Suppressor macrophage treated with lipopolysaccharide for 1 hour (primary cell): ENCODE measurements around the gene MED27.

Experiments used
- DNase-seq, 3 donors: peaks; one replicate each; pipeline ENCODE4 v3.0.0-alpha.2; 2020 to 2022

MED27 gene

DNA sequence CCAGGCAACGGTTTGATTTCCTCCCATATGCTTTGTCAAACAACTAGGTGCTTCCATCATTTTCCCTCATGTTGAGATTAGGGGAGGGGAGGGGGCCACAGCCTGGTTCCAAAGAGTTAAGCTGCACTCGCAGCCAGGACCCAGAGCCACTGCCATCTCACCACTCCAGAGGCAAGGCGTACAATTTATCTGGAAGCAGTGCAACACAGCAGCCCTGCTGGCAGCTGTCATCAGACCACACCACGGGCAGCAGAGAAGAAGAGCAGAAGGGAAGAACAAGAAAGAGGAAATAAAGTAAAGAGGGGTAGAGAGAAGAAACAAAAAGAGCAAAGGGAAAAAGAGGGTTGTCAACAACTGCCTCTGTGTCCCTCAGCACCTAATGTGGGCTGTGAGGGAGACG, 38.9 kb downstream of the MED27 start:
- DNase-seq, result no peak

DNA sequence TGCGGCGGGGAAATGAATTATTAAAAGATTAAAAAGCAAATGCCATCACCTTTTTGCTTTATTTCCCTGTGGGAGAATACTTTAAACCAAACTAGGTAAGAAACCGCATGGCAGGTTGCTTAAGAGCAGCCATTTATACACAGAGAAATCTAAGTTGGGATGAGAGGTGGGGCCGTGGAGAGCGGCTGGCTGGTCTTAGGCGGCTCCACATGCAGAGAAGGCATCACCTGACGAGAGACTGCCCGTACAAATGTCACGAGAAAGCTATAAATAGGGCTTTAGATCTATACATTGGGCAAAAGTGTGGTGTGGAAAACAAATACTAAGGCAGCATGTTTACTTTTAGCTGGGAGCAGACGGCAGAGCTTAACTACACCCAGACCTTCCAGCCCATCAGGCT, 39.4 kb downstream of the MED27 start:
- no peak for DNase-seq

DNA sequence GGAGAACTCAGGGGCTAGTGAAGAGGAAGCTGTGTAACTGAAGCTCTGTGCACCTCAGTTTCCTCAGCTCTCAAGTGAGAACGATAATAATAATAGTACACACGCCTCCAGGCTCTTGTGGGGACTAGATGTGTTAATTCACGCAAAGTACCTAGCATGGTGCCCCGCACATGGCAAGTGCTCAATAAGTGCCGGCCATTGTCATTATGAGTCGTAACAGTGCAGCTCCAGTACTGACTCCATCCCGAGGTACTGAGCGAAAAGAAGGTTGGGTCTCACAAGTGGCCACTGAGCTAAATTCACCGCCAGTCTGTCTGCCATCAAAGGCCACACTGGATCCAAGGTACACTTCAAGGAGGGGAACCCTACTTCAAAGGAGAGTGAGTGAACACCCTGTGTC, 40.4 kb downstream of the MED27 start:
- no peak for DNase-seq

DNA sequence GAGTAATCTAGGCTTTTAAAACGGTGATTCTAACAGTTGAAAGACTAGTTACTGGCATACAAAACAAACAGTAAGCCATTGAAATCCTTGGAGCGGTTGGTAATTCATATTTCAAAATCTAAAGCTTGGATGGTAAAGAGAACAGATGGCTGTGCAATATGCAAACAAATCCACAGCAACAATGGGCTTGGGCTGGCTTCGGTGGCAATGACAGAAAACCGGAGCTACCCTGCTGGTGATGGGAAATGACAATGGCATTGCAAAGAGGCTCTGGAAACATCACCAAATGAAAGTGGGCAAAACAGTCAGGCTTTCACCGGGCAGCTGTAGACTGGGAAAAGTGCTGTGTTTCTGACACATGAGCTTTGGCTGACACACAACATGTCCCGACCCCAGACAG, 42.2 kb downstream of the MED27 start:
- no peak for DNase-seq

DNA sequence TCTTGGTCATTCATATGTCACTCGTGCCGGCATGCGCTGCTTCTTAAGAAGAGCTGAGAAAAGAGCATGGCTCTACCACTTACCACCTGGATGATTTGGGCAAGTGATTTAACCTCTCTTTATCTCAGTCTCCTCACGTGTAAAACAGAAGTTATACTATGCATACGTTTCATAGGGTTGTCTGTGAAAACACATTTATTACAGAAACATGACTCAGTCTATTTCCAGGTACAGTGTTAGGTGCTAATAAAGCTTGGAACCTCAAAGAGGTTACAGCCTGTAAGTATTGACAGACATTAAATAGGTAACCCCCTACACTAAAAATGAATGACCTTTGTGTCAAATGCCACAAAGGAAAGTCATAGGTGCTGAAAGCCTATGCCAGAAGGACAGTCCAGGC, 43.1 kb downstream of the MED27 start:
- no peak for DNase-seq

DNA sequence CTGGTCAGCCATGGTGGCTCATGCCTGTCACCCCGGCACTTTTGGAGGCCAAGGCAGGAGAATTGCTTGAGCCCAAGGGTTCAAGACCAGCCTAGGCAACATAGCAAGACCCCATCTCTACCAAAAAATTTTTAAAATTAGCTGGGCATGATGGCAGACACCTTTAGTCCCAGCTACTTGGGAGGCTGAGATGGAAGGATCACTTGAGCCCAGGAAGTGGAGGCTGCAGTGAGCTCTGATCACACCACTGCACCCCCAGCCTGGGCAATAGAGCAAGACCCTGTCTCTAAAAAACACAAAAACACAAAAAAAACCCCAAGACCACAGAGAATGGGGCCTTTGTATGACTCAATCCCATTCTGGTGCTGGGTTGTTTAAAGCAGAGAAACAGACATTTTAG, 44.0 kb downstream of the MED27 start:
- DNase-seq, result no peak

DNA sequence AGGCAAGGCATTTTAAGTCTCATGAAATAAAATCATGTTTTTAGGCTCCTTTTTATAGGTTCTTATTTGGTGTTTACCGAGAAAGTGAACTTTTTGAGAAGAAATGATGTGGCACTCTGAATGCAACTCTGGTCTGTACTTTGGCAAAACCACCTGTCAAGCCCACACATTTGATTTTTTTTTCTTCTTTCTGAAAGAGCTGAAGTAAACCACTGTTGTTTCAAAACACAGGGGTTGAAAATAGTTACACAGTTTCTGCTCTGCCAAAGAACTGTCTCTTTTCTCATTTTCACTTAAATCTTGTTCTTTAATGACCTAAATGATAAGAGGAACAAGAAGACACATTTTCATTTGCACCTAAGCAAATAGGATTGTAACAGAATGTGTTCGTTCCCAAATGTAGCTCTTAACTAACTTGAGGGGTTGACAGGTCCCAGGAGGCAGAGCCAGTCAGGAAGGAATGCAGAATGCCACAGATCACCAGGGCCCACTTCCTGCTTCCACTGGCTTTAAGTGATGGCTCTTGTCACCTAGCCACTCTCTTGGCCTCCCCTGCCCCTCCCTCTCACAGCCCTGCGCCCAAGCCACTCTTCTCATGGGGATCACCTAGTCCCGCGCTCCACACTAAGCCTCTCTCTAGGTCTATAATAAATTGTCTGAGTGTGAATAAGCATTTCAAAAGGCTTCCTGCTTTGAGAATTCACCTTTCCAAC, 47.3 kb downstream of the MED27 start:
- DNase-seq, result no peak

DNA sequence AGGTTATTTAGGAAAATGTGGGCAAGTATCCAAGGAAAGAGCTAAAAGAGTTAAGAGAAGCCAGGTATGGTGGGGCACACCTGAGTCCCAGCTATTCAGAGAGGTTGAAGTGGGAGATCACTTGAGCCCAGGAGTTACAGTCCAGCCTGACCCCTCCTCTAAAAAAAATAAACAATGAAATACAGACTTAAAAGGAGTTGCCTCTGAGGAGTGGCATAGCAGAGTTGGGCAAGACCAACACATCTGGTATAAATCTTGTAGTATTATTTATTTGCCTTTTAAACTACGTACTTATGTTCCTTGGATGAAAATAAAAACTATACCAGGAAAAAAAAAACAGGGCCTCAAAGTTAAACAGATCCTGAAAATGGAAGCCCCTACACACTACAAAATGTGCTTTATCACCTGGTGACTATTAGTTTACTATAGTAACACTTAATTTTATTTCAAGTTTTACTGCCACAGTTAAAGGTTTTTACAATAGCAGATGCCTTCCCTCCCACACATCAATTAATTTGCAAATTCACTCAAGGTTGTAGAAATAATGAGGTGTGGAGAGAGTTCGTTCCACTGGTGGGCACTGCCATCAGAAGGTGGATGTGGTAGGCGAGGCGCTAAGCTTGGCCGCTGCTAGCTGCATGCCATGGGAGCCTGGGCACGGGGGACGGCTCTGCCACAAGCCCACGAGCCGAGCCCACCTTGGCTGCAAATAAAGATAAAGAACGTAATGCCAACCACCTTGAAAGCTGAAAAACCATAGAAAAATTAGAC, 48.0 kb downstream of the MED27 start:
- no peak for DNase-seq

DNA sequence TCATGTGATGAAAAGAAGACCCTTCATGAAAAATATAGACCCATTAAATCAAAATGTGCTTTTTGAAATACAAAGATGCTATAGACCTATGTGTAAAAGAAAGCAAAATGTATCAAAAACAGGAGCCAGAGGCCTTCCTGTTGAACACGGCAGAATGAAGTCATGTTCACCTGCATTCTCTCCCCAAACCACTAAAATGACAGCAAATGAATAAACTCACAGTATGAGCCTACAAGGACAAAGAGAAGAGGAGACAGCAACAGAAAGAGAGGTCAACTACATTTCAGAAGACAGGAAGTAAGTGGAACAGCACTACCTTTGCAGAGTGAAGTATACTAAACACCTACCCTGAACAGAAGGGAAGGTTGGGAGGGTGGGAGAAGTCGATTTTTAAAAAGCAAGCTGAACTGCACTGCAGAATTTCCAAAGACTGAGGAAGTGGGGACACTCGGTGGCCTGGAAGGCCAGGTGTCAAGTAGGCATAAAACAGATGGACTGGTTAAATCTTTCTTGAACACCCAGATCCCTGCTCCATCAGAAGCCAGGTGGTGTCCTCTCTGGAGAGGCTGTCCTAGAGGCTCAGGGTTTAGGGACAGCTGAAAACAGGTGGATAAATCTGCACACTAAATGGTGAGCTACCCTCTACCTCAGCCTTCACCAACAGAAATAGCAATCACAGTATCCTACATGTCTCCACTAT, 48.9 kb downstream of the MED27 start:
- no peak for DNase-seq

DNA sequence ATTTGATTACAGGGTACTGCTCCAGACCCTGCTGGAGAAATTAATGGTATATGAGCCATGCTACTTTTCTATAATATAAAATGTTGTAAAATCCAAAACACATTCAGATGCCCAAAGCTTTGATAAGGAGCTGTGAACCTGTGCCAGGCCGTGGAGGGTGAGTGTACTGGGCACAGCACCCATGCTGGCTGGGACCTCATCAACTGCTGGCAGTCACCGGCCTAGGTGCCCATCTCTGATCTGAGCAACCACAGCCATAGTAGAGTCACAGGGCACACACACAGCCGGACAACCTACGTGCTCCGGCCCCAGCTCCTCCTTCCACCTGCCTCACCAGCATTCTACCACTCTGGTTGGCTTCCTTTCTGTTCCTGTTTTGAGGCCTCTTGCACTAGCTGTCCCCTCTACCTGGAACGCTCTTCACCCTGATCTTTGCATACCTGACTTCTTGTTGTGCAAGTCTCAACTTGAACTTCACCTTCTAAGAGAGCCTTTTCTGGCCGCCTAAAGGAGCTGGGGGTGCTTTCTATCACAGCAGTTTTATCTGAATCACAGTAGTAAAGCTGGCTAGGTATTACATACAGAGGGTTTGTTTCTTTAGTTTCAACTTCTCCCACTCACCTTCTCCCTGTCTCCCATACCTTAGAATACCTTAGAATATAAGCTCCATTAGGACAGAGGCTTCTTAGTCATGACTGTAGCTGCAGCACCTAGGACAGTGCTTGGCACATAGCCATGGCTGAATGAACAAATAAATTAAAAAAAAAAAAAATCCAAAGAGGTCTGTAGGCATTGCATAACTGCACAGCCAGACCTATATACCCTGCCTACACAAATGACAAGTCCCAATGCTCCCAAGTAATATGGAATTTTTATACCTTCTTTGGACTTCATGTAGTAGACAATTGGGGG, 51.7 kb downstream of the MED27 start:
- no peak for DNase-seq

DNA sequence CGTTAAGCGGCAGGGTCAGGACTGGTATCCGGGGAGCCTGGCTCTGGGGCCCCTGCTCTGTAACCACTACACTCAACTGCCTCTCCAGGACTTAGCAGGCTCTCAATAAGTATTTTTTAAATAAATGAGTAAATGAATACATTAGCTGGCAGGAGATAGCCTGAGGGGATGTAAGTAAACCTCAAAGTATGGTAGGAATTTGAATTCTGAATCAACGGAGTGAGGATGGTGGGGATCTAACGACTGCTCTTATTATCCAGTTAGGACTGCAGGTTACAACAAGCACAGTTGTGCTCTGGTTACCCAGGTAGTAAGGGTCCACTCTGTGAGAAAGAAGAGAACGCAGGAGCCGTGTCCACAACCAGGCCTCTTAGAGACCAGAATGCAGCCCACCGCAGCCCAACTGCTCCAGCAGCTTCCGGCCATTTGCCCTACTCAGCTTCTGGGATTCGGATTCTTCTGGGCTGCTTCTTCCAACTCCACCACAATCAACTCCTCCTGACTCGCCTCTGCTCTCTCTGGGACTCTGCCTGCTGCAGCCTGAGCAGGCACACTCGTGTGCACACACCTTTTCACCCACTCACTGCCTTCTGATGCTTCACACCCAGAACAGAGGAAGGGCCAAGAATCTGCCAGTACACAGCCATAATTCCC, 52.6 kb downstream of the MED27 start:
- DNase-seq, result no peak

DNA sequence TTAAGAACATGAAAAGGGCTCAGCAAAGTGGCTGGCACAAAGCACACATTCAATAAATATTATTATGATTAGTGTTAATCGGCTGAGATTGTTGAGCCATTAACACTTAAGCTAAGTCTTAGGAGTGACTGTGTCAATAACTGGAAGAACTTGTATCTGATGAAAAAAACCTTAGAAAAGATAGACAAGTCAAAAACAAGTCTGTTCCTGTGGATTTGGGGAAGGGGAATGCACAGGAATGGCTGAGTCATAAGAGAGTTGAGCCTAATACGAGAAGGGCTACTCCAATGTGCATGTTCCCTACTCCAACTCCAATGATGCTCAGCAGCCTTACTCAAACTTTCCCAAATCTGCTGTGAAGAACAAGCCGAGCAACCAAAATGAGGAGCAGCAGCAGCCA, 53.9 kb downstream of the MED27 start:
- no peak for DNase-seq

DNA sequence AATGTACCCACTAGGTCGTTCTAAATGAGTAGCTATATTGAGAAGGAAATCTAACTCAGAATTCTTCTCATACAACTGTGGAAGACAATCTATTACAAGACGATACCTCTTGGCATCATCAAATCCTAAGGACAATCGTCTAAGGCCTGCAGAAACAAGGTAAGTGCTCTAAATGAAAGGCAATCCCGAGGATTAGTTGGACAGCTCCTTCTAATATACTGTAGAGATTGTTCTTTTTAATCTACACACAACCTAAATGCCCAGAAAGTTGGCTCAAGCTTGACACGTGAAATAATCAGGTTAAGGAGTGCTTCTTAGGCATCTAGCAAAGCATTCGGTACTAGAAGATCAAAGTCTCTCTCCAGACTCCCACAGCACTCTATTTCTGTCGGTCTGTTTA, 55.1 kb downstream of the MED27 start:
- no peak for DNase-seq

DNA sequence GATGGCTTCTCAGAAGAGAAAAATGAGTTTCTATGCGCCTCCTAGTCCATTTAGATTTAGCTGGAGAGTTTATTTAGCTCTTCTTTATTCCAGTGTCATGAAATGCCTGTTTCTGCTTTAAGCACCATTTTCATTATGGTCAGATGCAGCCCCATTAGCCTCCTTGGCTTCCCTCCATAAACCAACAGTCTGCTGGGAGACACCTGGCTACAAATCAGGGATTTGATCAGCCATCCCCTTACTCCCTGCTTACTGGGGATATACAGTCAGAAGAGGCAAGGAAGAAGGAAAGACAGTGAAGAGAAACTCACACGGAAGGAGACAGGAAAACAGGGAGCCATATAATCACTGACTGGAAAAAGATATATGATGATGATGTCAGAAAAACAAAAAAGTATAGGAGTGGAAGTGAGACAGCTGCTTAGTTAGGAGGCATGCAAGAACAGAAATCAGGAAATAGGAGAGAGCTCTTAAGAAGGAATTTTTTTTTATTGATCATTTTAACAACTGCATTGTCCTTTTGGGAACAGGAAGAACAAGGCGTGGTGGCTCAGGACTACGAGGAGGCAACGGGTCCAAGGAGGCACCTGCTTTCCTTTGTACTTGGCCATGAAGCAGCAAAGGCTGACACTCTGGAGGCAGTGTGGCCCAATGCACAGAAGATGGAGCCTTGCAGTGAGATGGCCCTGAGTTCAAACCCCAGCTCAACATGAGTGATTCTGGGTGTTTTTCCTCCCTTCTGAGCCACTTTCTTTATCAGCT, 56.1 kb downstream of the MED27 start:
- no peak for DNase-seq

DNA sequence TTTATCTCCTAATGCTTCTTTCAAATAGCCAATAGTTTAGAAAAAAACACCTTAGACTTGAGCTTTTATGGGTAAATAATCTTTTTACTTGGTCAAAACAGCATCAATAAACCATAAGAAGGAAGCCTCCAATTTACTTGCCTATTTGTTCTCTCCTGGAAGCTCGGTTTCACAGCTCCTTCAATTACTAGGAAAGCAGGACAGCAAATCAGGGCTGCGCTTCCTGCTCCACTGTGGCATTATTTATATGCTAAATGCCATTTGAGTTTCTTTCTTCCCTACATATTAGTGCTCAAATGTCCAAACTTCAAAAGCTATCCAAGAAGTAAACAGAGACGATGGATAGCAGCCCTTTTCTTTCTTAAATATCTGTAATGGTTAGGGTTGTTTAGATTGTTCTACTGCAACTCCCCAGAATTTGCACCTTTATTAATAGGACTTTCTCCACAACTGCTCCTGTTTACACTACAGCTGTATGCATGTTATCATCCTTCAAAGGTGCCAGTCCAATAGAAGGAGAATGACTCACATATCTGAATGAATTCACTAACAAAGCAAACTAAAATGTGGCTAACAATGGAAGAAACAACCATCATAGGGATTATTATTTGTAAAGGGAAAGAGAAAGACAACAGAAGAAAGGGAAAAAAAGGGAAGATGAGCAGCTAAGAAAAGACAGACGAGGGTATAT, 58.7 kb downstream of the MED27 start:
- no peak for DNase-seq

DNA sequence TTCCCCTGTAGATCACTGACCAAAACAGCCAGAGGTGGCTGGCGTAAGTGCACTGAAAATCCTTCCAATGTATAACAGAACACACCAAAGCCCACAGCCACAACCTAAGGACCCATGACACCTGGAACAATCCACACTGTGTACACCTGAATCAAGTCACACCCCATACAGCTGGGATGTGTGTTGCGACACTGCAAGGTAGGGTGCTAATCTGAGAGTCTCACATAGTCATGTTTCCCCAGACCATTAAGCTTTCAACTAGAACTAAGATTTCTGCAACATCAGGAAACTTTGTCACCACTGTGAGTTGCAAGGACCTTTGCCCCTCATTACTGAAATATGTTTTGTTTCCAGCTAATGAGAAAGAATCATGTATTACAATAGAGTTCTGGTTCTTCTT, 59.4 kb downstream of the MED27 start:
- peak in 1 of 3 donors; percentile 16 for DNase-seq

DNA sequence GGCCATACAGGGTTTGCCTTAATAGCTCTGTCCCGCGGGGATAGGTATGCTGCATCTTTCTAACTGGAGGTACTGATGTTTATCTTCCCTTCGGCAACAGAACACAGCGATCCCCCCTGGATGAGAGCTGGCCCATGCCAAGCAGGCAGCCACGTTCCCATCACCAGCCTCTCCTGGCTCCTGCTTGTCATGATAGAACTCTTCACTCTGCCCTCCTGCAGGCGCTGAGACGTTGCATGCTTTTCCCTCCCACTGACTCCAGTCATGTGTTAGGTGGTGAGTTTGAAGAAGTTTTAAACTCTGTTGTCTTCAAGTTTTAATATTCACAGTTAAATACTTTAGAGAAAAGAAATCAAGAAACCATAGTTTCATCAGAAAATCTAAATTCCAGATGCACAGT, 60.0 kb downstream of the MED27 start:
- no peak for DNase-seq

DNA sequence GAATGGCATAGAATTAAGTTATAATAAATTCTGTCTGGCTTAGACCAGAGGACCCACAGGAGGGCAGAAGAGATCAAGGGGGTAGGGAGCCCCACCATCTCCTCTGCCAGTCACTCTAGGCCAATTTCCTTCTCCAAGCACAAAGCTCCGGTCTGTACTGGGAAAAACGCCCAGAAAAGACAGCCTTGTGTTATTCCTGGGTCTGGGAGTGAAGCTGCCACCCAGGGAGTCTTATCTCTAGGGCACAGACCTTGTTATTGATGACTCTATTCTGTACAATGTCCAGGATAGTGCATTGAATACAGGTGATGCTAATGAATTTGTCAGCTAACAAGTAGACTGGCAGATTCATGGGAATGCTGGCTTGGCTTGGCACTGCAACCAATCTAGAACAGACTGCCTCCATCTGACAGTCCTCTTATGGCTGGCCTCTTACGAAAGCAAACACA, 60.7 kb downstream of the MED27 start:
- no peak for DNase-seq

DNA sequence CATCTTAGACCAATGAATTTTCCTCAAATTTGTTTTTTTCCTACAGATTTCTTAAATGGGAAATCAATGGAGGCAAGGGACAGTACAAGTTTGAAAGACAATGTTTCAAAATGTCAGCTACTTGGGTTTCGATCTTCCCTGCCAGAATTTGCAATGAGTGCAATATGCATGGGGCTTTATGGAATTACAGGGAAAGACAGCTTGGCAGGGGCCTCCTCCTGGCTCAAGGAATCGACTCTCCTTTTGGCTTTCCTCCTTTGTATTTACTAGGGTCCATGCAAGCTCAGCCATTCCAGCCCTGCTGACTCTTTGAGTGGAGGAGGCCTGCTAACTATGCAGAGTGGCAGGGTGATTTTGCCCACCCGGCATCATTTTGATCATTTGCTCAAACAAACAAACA, 63.2 kb downstream of the MED27 start:
- no peak for DNase-seq

DNA sequence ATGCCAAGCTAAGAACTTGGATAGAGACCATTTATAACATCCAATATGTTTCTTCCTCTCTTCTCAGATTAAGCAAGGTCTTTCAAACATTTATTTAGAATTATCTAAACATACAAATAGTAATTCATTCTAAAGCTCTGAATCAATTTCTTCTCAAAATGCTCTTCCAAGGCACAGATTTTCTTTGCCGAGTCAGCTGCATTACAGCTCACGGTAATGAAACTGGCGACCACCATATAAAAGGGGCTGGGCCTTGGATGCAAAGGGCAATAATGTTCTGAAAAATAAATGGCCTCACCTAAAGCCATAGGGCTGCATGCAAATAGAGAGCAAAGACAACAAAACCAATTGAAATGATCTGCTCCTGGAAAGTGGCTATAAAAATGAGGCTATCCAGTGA, 63.8 kb downstream of the MED27 start:
- no peak for DNase-seq

DNA sequence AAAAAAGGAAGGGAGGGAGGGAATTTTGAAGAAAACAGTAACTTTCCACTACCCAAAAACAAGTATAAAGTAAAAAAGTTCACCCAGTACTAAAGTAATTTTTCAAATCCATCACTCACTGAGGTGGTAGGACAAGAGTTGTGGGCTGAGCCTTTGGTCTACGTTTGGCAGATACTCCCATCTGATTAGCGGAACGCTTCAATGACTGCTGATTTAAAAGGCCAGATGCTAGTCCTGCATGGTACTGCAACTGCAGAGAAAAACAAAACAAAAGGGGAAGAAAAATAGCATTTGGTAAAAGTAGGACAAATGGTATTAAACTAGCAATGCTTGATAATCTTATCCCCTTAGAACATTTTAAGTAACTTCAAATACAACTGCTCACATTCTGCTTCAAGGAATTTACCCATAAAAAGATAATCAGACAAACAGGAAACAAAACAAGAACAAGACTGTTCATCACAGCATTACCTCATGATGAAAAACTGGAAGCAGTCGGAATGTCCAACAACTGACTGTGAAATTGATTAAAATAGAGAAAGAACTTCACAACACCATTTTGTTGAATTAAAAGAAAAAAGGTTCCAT, 65.4 kb downstream of the MED27 start:
- DNase-seq, result peak in 1 of 3 donors; percentile 14
